GM21447 (cell line): ENCODE results near the gene CELF2.

Experiments
- ATAC-seq: cut with Tn5 transposase; IDR thresholded peaks from one replicate; pipeline ENCODE4 v1.9.1; 2021; ENCODE audit not compliant: unreplicated experiment

Gene CELF2

GRCh38 chr10:11290156-11290890 lies 272.7 kb downstream of the CELF2 start:
- no peak for ATAC-seq

DNA sequence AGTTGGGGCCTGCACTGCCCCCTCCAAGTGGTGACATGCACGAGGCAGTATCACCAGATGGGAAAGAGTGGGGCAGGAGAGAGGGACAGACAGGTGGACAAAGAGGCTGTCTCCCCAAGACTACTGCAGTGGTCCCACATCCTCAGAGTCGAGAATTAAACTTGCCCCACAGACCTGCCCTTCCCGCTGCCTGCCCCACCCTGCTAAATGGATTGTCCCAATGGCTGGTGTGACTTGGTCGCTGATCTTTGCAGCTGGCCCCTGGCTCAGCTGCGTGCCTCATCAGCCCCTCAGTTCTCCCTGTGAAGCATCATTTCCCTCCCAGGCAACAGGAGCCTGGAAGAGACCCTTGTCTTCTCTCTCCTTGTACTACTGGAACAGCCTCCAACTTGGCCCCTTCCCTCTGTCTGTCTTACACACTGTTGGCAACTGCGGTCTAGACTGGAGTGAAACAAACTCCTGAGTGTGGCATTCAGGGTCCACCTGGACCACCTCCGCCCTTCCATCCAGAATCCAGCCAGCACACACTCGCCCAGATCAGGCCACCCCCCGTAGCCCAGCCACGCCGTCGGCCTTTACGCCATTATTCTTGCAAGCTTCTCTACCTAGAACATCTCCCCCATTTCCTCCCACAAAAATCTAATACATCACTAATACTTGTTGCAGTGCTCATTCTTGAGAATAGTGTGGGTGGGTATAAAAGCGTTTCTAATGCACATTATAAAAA lies 275.1 kb downstream of the CELF2 start:
- ATAC-seq: no peak

- ATAC-seq: no peak
These were observed 275.7 kb downstream of the CELF2 start for GRCh38 chr10:11293332-11293731.

DNA sequence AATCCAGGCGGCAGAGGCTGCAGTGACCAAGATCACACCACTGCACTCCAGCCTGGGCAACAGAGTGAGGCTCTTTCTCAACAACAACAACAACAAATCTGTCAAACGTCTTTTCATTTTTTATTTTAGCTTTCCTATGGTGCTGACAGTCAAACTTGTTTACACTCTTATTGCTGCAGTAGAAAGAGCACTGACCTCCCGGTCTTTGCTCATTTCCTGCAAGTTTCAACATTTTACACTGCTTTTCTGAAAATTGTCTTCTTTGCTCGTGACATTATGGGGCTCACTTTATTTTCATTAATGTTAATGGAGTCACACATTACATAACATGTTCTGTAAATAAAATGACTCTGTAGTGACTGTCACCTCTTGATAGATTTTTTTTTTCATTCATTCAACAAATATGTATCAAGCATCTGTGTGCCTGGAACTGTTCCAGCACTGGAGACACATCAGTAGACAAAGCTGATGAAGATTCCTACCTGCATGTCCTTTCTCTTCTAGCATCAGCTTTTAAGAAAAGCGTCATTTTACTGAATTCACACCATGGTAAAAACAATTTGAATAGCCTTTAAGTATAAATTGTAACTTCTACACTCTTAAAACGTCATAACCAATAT lies 277.3 kb downstream of the CELF2 start:
- ATAC-seq: no peak

GRCh38 chr10:11295492-11295891 lies 277.8 kb downstream of the CELF2 start:
- ATAC-seq: no peak

- ATAC-seq: no peak
These were observed 279.5 kb downstream of the CELF2 start for GRCh38 chr10:11297136-11297535.

- no peak for ATAC-seq
These were observed 280.4 kb downstream of the CELF2 start for GRCh38 chr10:11298116-11298515.

- no peak for ATAC-seq
These were observed 281.5 kb downstream of the CELF2 start for GRCh38 chr10:11299125-11299524.

DNA sequence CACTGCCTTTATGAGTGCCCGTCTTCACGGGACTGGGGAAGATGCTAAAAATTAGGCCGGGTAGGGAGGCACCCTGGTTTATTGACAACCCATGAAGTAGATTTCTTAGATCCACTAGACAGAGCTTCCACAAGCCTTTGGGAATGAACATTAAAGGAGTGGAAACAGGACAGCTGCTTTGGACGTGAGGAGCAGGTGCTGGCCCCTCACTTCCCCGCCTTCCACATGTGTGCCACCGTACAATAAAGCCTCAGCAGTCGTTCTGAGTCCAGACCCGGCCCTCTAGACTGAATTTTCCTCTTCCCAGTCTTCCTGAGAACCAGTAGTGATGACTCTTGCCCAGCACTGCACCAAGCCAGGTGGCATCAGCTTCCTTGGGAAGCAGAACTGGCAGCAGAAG lies 282.4 kb downstream of the CELF2 start:
- ATAC-seq: no peak

- ATAC-seq: no peak
These were observed 282.9 kb downstream of the CELF2 start for GRCh38 chr10:11300563-11300962.

DNA sequence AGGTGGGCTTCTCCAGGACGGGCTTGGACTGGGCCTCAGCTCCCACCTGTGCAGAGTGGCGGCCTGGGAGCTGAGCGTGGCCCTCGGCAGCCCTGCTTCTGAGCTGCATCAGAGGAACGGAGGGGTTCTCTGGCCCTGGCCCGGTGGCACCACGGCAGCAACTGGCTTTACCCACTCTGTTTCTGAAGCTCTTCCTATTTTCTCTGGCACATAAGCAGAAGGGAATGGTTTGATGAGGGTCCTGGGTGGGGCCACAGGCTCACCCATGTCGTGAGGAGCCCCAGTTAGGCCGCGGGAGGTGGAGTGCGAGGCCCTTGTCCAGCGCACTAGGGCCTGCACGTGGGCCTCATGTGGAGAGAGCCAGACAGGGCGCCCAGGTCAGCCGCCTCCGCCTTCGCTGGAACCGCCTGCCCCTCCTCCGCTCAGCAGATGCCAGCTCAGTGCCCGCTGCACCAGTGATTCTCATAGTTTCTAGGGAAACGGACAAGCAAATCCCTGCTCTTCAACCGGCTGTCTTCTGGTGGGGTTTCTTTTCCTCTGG lies 284.0 kb downstream of the CELF2 start:
- ATAC-seq: no peak

GRCh38 chr10:11302181-11302580 lies 284.5 kb downstream of the CELF2 start:
- ATAC-seq: no peak

GRCh38 chr10:11303361-11304170 lies 285.9 kb downstream of the CELF2 start:
- no peak for ATAC-seq

DNA sequence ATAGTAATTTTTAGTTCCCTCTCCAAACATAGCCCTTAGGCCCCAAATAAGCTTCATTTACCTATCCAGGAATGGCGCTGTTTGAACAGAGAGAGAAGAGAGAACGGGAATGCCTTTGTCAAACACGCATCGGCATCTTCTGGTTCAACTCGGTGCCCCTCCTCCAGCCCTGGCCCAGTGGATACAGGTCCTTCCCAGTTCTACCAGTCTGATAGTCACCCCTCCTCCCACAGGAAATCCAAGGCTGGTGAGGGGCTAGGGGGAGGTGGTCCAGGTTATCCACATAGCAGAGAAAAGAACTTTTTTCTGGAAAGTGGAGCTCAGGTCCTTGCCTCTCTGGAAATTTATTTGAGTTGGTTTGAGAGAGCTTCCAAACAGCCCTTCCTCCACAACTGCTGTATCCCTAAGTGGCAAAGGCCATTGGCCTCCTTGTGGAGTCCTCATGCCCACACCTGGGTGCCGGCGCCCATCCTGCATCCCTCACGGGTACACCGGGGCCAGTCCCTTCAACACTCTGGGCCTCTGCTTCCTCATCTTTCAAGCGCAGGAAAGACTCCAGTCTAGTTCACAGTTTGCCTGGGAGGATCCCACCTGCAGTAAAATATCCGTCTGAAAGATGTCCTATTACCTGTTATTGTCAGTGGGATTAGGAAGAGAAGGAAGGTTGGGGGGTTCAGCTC lies 287.4 kb downstream of the CELF2 start:
- no peak for ATAC-seq

DNA sequence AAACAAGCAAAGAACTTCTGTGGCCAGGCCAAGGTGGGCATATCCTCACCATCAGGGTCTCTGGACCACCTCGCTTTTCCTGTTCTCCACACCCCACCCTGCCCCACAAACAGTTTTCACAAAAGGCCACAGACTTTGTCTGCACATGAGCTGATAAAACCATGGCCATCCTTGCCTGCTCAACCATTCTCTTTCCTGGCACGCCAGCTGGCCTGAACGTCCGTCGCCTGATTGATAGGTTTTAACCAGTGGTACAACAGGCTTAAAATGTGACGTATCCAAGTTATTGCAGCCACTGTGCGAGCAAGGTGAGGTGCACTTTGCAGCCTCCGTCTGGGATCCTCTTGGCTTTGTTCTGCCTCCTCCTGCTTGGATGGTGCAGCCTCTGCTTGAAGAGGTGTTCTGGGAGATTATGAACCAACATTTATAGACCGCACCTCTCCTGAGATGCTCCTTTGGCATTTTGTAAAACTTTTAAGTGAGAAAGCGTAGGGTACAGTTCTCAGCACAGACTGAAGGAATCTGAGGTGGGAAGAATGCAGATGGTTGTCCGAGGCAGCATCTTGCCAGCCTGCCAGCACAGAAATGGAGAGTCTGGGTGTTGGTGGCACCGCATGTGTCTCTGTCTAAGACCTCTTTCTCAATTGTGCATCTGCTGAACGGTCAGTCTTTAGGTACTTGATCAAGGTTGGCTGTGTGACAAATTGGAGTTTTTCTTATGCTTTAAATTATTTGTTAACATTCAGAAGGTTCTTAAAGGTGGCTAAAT lies 288.3 kb downstream of the CELF2 start:
- no peak for ATAC-seq

DNA sequence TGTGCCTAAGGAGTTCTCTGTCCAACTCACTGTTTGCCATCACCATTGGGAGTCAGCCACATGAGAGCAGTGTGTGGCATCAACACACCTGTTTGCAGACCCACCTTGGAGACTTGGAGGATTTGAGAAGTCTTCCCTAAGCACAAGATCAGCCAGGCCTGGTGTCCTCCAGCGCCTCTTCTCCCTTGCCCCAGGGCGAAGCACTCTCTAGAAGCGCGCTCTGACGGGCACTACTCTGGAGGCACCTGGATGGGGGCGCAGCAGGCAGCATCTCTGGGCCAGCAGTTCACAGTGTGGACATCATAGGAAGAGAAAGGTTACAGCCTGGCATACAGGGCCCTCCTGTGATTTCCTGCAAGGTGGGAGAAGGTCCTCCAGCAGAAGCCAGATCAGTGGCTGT lies 289.3 kb downstream of the CELF2 start:
- ATAC-seq: no peak

- ATAC-seq: no peak
These were observed 290.3 kb downstream of the CELF2 start for GRCh38 chr10:11307937-11308336.

DNA sequence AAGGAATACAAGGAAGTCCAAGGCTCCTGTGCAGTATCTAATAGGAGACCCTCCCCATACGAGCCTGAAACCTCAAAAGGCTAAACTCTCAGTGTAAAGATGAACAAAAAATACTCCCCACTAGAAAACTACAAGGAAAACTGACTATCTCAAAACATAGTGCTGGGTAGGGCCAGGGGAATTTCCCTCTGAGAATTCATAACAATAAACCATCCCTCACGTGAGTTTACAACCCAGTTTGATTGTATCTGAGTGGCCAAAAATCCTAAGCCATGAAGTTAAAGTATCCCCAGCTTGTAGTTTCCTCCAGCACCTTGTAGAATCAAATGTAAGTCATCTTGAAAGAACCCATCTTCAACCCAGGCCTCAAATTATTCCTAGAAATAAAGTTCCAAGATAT lies 293.4 kb downstream of the CELF2 start:
- ATAC-seq: no peak

DNA sequence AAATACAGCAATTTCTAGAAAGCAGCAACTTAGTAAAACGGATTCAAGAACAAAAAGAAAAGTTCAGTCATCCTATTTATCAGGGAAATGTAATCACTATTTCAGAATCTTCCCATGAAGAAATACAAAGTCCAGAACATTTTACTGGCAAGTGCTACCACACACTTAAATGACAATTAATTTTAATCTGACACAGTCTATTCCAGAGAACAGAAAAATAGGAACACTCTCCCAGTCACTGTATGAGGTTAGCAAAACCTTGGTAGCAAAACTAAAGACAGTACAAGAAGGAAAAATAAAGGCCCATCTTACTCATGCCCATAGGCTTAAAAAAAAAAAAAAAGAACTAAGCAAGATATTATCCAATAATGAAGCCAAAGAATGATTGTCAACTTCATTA lies 295.8 kb downstream of the CELF2 start:
- ATAC-seq: no peak
